ENCODE data around the gene KCNQ2.
"Not testable (repeated sequence)": the region's sequence is repeated elsewhere in the genome, so short reads cannot be mapped to it uniquely, and the experiment has no call there.

KCNQ2 gene

GRCh38 chr20:63385819-63386218 is 86.6 kb downstream of the KCNQ2 start:
- no peak for DNase-seq (ENCODE audit: low read depth)

DNA sequence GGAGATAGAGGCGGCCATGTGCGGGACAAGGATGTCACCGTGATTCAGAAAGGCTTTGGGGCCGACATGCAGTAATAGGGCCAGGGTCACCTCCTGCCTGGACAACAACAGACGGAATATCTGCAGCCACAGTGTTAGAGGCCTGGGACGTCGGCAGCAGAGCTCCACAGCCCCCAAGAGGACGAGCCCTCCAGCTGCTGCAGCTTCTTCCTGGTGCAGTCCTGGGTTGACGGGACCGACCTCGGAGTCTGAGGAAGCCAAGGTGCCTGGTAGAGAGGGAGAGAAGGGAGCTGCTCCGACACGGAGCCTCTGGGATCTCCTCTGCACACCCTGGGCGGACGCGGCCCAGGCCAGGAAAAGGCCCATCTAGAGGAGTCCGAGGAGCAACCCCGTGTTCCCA is 88.1 kb downstream of the KCNQ2 start:
- DNase-seq (ENCODE audit: low read depth) = no peak

GRCh38 chr20:63383556-63383955 is 88.9 kb downstream of the KCNQ2 start:
- DNase-seq (ENCODE audit: low read depth) = no peak

DNA sequence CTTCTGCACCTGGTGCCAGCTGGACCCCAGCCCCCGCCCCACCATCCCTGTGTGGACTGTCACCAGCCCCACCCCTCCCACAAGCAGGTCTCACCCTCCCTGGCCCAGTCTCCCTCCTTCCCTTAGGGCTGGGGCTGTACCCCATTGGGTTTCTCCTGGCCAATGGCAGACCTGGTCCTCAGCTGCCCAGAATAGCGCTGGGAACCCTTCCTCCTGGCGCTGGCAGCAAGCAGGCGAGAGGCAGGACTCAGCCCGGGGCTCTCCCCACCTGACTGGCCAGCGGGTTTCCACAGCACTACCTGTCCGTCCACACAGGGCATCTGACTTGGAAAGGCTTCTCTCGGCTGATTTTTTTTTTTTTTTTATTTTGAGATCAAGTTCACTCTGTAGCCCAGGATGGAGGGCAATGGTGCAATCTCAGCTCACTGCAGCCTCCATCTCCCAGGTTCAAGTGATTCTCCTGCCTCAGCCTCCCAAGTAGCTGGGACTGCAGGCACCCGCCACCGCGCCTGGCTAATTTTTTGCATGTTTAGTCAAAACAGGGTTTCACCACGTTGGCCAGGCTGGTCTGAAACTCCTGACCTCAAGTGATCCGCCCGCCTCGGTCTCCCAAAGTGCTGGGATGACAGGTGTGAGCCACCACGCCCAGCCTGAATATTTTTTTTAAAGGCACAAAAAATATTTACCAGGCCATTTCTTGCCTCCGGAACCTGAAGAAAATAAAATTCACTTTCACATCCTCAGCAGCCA is 89.7 kb downstream of the KCNQ2 start:
- no peak for DNase-seq (ENCODE audit: low read depth)

DNA sequence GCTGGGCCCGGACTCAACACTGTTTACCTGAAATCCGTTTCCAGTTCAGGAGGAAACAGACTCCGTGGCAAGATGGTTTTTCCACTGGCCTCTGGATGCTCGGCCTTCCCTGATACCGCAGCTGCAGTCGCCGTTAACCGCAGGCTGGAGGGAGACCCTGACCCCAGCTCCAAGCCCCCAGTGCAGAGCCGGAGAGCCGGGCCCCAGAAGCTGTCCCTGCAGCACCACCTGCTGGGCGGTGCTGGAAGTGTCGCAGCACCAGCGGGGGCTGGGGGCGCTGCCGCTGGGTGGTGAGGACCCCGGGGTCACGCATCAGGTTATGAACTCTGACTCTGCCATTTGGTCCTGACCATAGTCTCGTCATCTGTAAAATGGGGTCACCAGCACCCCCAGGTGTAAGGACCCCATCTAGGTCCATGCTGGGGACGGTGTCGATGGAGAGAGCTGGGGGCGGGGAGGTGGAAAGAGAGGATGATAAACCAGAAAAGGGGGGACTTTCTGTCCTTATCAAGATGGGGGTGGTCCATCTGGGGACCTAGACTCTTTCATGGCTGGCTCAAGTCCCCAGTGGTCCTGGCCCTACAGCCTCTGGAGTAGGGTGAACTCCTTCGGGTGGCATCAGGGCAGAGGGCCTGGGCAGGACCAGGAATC is 90.5 kb downstream of the KCNQ2 start:
- DNase-seq (ENCODE audit: low read depth) = no peak

- no peak for DNase-seq (ENCODE audit: low read depth)
Measured at GRCh38 chr20:63380346-63380870, 92.0 kb downstream of the KCNQ2 start.

- not testable (repeated sequence) for DNase-seq (ENCODE audit: low read depth)
Measured at GRCh38 chr20:63379872-63380271, 92.6 kb downstream of the KCNQ2 start.

GRCh38 chr20:63379296-63379695 is 93.2 kb downstream of the KCNQ2 start:
- no peak for DNase-seq (ENCODE audit: low read depth)

DNA sequence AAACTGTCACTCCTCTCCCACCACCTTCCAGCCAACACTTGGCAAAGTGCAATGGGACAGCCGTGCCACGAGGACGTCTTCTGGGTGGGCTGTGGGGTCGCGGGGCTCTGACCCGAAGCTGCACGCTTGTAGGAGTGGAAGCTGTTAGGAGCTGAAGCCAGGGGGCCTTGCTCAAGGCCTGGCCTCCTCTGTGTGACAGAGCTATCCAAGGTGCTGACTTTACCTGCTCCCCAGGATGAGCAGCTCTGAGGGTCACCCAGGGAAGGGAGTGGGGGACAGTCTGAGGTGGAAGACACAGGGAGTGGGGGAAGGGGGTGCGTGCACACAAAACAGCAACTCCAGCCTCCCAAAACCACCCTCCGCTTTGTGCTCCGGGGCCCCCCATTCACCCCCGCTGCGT is 93.8 kb downstream of the KCNQ2 start:
- DNase-seq (ENCODE audit: low read depth) = no peak

DNA sequence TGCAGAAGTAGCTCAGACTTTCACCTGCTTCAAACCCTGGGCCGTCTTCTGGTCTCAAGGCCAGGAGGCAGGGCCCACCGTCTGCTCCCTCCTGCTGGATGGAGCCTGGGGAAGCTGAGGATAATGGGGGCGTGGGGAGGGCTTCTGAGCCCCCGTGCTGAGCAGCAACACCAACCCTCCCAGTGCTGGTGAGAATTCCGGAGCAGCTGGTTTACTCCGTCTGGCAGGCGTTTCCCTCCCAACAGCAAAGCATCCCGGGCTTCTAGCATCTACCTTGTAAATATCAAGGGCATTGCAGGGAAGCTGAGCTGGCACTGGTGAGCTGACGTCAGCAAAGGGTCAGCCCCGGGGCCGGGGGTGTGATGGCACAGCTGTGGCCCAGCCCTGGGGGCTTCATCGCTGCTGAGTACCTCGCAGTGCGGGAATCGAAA is 94.5 kb downstream of the KCNQ2 start:
- DNase-seq (ENCODE audit: low read depth) = no peak

DNA sequence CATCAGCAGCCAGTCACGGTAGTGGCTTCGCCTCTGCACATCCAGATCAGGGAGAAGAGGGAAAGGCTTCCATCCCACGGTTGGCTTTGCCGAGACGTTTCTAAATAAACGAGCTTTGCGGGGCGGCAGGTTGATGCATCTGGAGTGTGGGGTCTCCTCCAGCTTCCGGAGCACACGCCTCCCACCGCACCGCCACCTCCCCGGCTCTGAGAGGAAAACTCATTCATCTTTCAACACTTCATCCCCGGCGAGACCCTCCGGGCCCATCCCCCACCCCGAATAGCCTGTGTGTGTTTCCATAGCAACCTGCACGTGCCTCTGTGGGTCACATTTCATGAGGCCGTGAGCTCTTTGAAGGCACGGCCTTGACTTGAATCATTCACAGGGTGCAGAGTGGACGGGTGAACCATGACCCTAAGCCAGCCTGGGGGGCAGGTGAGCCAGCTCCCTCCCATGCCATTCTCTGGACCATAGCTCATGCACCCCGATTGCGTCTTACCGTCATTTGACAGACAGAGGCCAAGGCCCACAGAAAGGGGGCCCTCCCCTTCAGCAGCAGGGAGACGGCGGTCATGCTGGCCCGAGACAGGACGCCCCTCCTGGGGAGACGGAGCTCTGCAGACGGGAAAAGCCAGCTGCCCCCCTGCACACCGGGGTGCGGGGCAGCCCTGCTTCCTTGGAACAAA is 95.1 kb downstream of the KCNQ2 start:
- no peak for DNase-seq (ENCODE audit: low read depth)

GRCh38 chr20:63376283-63377250 is 95.9 kb downstream of the KCNQ2 start:
- DNase-seq (ENCODE audit: low read depth) = no peak

- DNase-seq (ENCODE audit: low read depth) = no peak
Measured at GRCh38 chr20:63375438-63375837, 97.0 kb downstream of the KCNQ2 start.

- no peak for DNase-seq (ENCODE audit: low read depth)
Measured at GRCh38 chr20:63374504-63374903, 98.0 kb downstream of the KCNQ2 start.

DNA sequence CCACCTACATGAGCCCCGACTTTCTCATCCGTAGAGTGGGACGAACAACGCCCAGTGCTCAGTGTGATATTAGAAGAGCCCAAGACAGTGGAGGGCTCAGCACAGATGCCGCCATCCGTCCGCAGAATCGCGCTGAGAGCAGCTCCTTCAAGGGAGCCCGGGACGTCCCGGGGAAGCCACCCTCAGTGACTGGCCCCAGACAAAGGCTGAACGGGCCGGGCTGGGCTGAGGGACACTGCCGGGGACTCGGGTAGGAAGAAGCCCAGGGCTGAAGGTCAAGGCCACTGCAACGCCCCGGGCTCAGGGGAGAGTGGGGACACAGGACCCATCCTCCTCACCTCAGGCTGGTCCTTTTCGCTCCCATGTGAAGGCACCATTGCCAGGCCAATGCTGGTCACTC is 98.5 kb downstream of the KCNQ2 start:
- no peak for DNase-seq (ENCODE audit: low read depth)

GRCh38 chr20:63372971-63373885 is 99.2 kb downstream of the KCNQ2 start:
- no peak for DNase-seq (ENCODE audit: low read depth)

GRCh38 chr20:63371291-63371865 is 101.1 kb downstream of the KCNQ2 start:
- DNase-seq (ENCODE audit: low read depth) = no peak

GRCh38 chr20:63370618-63371187 is 101.8 kb downstream of the KCNQ2 start:
- DNase-seq (ENCODE audit: low read depth) = no peak

DNA sequence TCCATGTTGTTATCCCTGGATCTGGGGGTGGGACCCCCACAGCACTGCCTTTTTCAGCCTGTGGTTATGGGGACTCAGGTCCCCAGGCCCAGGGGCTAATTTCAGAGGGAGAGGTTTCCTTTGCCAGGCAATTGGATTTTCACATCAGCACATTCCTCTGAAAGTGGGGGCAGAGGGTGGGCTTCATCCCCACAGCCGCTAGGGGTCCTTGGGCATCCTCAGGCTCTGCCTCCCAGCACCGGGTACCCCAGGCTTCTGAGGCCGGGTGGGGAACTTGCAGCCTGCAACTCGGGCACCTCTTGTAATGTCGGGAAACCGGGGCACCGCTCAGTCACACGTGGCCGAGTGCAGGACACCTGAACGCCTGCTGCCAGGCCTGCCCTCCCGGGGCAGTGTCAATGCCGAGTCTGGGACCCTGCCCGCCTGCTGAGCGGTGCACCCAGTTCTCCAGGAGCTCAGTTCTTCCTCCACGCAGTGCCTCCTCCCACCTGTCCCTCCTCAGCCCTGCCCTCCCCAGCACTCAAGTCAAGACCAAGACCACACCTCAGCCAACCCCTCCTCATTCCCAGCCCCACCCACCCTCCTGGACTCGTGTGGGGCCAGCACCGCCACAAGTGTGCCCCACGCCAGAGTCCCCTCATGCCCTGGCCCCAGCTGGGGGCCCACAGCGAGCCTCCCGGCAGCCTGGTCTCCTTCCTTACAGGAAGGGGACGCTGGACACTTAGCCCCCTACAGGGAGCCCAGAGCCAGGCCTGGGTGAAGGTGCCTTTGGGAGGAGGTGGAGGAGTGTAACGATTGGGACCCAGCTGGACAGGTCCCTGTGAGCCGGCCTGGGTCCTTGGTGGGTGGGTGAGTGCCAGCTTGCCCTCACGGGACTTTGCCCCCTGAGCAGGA is 102.5 kb downstream of the KCNQ2 start:
- no peak for DNase-seq (ENCODE audit: low read depth)

Measured in stimulated activated CD8-positive, alpha-beta memory T cell treated with anti-CD3 and anti-CD28 coated beads, Interleukin-7, amount 100 ng/mL, for 24 hours (primary cell).